Right lobe of liver (tissue), 4 donors: ENCODE measurements around the gene ALS2.

ENCODE experiments used
- CTCF ChIP-seq, 4 donors: fragments of 200-600 bp in 3 of 4; fragments of 450-650 bp in 1 of 4; IDR thresholded peaks; one replicate each; pipeline versions ENCODE4 v1.5.1 to v1.8.0; 2016 to 2022; ENCODE audit warnings: antibody characterized with exemption in 4 of 4, mild to moderate bottlenecking in 2 of 4
- POLR2A ChIP-seq: fragments of 450-650 bp; IDR thresholded peaks from one replicate; pipeline ENCODE4 v1.6.1; 2017; ENCODE audit warnings: antibody characterized with exemption, mild to moderate bottlenecking
- donor health status: DM: no; HTN: no; CAD: no.
- donor health status: DM: no; HTN: no; CAD: no.
- donor health status: DM: no; HTN: yes; CAD: no.

- TF ChIP-seq CTCF (IDR thresholded peaks at IDR 0.05) (no peak), POLR2A (no peak)
These were observed 5.4 kb downstream of the ALS2 start for GRCh38 chr2:201775326-201775725.
